Endothelial cell of umbilical vein (primary cell): ENCODE data around the gene PIM3. TPM values are rescaled to one million over a fixed set of nuclear protein-coding genes. Genes with fewer than 3 reads are reported as not detected.

Experiments used
- BruUV-seq: library from RNA; stranded (reverse); fragments of 400-500 nt; replicated peaks from 2 replicates; lab custom pipeline; 2021; lab: Mats Ljungman, UMichigan
- CTCF ChIA-PET: fragments of 300-600, 350-600 bp; sonication (Branson Sonifier 250); formaldehyde crosslinking; loops from one replicate; lab custom pipeline; 2021; ENCODE audit warnings: antibody characterized with exemption, inconsistent platforms; lab: Charles Lee
- POLR2A ChIA-PET: fragments of 300-600, 350-600 bp; sonication (Branson Sonifier 250); formaldehyde crosslinking; loops from one replicate; lab custom pipeline; 2021; ENCODE audit warnings: antibody characterized with exemption, inconsistent platforms; lab: Charles Lee
- DNase-seq: peaks from one replicate; pipeline ENCODE4 v3.0.0-alpha.2; 2011; ENCODE audit warnings: low read depth, low spot score
- FAIRE-seq: peaks from 2 replicates; lab custom pipeline; 2011; peaks lifted over from hg19 to GRCh38; lab: Jason Lieb, UNC
- H2AFZ ChIP-seq: 2 replicates; pipeline ENCODE4 v1.6.0; 2012; ENCODE audit warnings: low read depth, low read length, control low read depth, inconsistent platforms
- H3K27ac ChIP-seq: 2 replicates; pipeline ENCODE4 v1.5.1; 2011; ENCODE audit warnings: low read depth, mild to moderate bottlenecking, control low read depth, low read length, moderate library complexity; ENCODE audit not compliant: insufficient read depth
- H3K27me3 ChIP-seq, 2 experiments: 2 replicates each; pipeline versions ENCODE4 v1.6.0 to v1.6.1; 2011; ENCODE audit warnings: low read length in 2 of 2, mixed read lengths in 1 of 2; ENCODE audit not compliant: control insufficient read depth in 2 of 2, insufficient read depth in 2 of 2
- H3K36me3 ChIP-seq, 2 experiments: 2 replicates in 1 of 2; 3 replicates in 1 of 2; pipeline ENCODE4 v1.5.1; 2011; ENCODE audit warnings: low read length in 2 of 2, mild to moderate bottlenecking in 1 of 2, moderate library complexity in 1 of 2; ENCODE audit not compliant: control insufficient read depth in 2 of 2, insufficient read depth in 2 of 2; ENCODE audit errors: extremely low read depth in 1 of 2
- H3K4me1 ChIP-seq: 3 replicates; pipeline ENCODE4 v1.5.1; 2011; ENCODE audit warnings: mild to moderate bottlenecking, low read length; ENCODE audit not compliant: control insufficient read depth, insufficient read depth; ENCODE audit errors: extremely low read depth
- H3K4me2 ChIP-seq: 2 replicates; pipeline ENCODE4 v1.6.1; 2011; ENCODE audit warnings: low read length, control low read depth, mixed read lengths; ENCODE audit not compliant: insufficient read depth
- H3K4me3 ChIP-seq, 3 experiments: fragments of 200-600 bp in 1 of 3; sonication (generic), shearing (Covaris generic) in 1 of 3; replicated peaks in 1 of 3; 2 replicates each; pipeline ENCODE4 v1.5.1; 2011 to 2016; ENCODE audit warnings: control low read depth in 3 of 3, low read length in 3 of 3, mild to moderate bottlenecking in 2 of 3, inconsistent platforms in 1 of 3, low read depth in 1 of 3, moderate library complexity in 1 of 3; ENCODE audit not compliant: insufficient read depth in 1 of 3
- H3K79me2 ChIP-seq: 2 replicates; pipeline ENCODE4 v1.6.0; 2012; ENCODE audit warnings: low read length, inconsistent platforms; ENCODE audit not compliant: control insufficient read depth, insufficient read depth
- H3K9ac ChIP-seq: replicated peaks from 2 replicates; pipeline ENCODE3; 2011; ENCODE audit warnings: low read length, control low read depth; ENCODE audit not compliant: insufficient read depth; ENCODE audit errors: extremely low read depth
- H3K9me1 ChIP-seq: replicated peaks from 3 replicates; pipeline ENCODE4 v1.6.0; 2011; ENCODE audit warnings: mild to moderate bottlenecking, low read length; ENCODE audit not compliant: control insufficient read depth, insufficient read depth; ENCODE audit errors: extremely low read depth
- H3K9me3 ChIP-seq: replicated peaks from 2 replicates; pipeline ENCODE4 v1.5.1; 2012; ENCODE audit warnings: low read length, inconsistent platforms; ENCODE audit not compliant: control insufficient read depth, insufficient read depth
- H4K20me1 ChIP-seq: replicated peaks from 2 replicates; pipeline ENCODE3; 2011; ENCODE audit warnings: mild to moderate bottlenecking, low read length; ENCODE audit not compliant: control insufficient read depth, insufficient read depth; ENCODE audit errors: extremely low read depth
- EZH2 ChIP-seq: IDR thresholded peaks from 2 replicates; pipeline ENCODE4 v1.6.1; 2012; ENCODE audit warnings: borderline replicate concordance, low read depth, mild to moderate bottlenecking, moderate library complexity, low read length, inconsistent platforms; ENCODE audit not compliant: severe bottlenecking
- FOS ChIP-seq: IDR thresholded peaks from 2 replicates; pipeline ENCODE4 v1.6.1; 2011; ENCODE audit warnings: mild to moderate bottlenecking, low read length, moderate library complexity, borderline replicate concordance; ENCODE audit not compliant: insufficient read depth
- GATA2 ChIP-seq: IDR thresholded peaks from 2 replicates; pipeline ENCODE4 v1.7.0; 2011; ENCODE audit warnings: low read depth, mild to moderate bottlenecking, moderate library complexity, mixed read lengths, low read length; ENCODE audit not compliant: insufficient read length, insufficient read depth
- JUN ChIP-seq: IDR thresholded peaks from 2 replicates; pipeline ENCODE4 v1.6.1; 2011; ENCODE audit warnings: borderline replicate concordance, low read depth; ENCODE audit not compliant: insufficient read length, insufficient read depth
- MYC ChIP-seq: IDR thresholded peaks from one replicate; pipeline ENCODE4 v1.6.1; 2011; ENCODE audit warnings: mild to moderate bottlenecking, low read depth, low read length
- POLR2A ChIP-seq: IDR thresholded peaks from 2 replicates; pipeline ENCODE4 v1.6.1; 2012; ENCODE audit warnings: low read depth, mild to moderate bottlenecking, control low read depth, low read length
- POLR2AphosphoS5 ChIP-seq: IDR thresholded peaks from 2 replicates; pipeline ENCODE4 v1.6.1; 2012; ENCODE audit warnings: low read depth, mild to moderate bottlenecking, control low read depth, low read length, moderate library complexity; ENCODE audit not compliant: insufficient read depth
- dilution Hi-C: fragments of 300-500 bp; cut with MboI; formaldehyde crosslinking; loops from one replicate; pipeline ENCODE4 v1.15.0; 2019; ENCODE audit warnings: low sequenced_read_pairs; ENCODE audit not compliant: extremely low pct_ligation_motif_present
- intact Hi-C: fragments of 100-400 bp; cut with micrococcal nuclease; formaldehyde crosslinking; loops from one replicate; pipeline ENCODE4 v1.10.0; 2022
- polyA plus RNA-seq, 4 experiments: library from polyadenylated mRNA; depleted of rRNA in 3 of 4; stranded (reverse) in 3 of 4; unstranded in 1 of 4; fragments of >200 nt; gene quantifications; 2 replicates each; pipeline versions ENCODE4 v1.2.1 to v1.2.3, GENCODE V29; 2011 to 2012; ENCODE audit warnings: missing spikeins in 1 of 4
- total RNA-seq: library from RNA; stranded (reverse); gene quantifications from 2 replicates; pipeline ENCODE4 v1.2.3, GENCODE V29; 2021
- TF ChIP-seq, protein P1 (sequence below), 2 donors: IDR thresholded peaks; 1 replicate in 1 of 2; 2 replicates in 1 of 2; pipeline ENCODE4 v1.5.1; 2011; ENCODE audit warnings: low read length in 2 of 2, mild to moderate bottlenecking in 2 of 2, moderate library complexity in 2 of 2, control low read depth in 1 of 2, inconsistent platforms in 1 of 2, low read depth in 1 of 2; ENCODE audit not compliant: insufficient read depth in 1 of 2; ENCODE audit errors: extremely low read depth in 1 of 2
- TF ChIP-seq, protein P2 (sequence below): IDR thresholded peaks from 2 replicates; pipeline ENCODE4 v1.6.1; 2011; ENCODE audit not compliant: insufficient read depth, insufficient read length

PIM3 gene
- total and polyA plus RNA-seq, 2 donors (not counting 3 experiments of a cell fraction or from before 2014, with no cell fraction given): 131 to 185 TPM

DNA sequence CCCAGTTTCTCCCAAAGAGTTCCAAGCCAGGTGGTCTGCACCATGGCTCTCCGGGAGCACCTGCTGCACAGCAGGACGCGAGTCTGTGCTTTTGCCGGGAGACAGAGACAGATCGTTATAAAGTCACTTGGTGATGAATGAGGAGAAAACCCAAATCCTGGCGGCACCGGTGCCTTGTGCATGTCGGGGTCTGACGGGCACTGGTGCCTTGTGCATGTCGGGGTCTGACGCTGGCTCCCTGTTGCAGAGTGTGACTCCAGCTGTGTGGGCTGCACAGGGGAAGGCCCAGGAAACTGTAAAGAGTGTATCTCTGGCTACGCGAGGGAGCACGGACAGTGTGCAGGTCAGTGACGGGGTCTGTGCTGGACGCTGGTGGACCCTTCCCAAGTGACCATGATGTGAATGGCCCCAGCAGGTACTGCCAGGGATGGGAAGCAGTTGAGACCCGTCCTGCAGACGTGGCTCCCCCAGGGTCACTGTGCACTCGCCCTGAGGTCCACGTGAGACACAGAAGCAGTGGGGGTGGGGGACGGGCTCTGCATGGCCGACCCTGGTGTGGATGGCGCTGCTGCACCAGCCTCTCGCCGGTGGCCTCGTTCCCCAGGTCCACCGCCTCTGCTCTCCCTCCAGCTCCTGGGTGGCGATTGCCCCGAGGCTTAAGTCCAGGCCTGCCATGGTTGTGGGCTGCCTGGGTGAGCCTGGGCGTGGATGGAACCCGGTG lies 36.3 kb upstream of the PIM3 start:
- CTCF ChIA-PET: interaction anchor here (2.3 kb wide), 1 partner anchor 106 kb away, joined by 12 read pairs; no protein-coding TSS in a partner anchor
- intact Hi-C loops: no loop called here
- dilution Hi-C loops: no loop called here

More for the DNA sequence above, 36.3 kb upstream of the PIM3 start:
- H3K27me3 ChIP-seq: no peaks in the 10 kb centered on the region
- H3K79me2 ChIP-seq: no peaks in the 10 kb centered on the region
- no peak overlapping the region for H3K4me3 ChIP-seq
- no peak overlapping the region for H3K9ac ChIP-seq
- peaks cover 2 to 8% of the 10 kb centered on the region in 2 experiments for H3K36me3 ChIP-seq
- no peak overlapping the region for H2AFZ ChIP-seq
- H3K4me1 ChIP-seq: peaks cover 3% of the 10 kb centered on the region
- no peaks in the 10 kb centered on the region for H3K9me1 ChIP-seq
- FAIRE-seq: no peak
- no peak for DNase-seq
- H3K27ac ChIP-seq: no peak overlapping the region
- BruUV-seq: no TSS peak
- H3K4me2 ChIP-seq: no peak overlapping the region
- H4K20me1 ChIP-seq: no peaks in the 10 kb centered on the region
- TF ChIP-seq POLR2A: no peak
- no peak for TF ChIP-seq JUN
- no peak for TF ChIP-seq FOS
- no peak for TF ChIP-seq GATA2
- TF ChIP-seq, protein P1, sequence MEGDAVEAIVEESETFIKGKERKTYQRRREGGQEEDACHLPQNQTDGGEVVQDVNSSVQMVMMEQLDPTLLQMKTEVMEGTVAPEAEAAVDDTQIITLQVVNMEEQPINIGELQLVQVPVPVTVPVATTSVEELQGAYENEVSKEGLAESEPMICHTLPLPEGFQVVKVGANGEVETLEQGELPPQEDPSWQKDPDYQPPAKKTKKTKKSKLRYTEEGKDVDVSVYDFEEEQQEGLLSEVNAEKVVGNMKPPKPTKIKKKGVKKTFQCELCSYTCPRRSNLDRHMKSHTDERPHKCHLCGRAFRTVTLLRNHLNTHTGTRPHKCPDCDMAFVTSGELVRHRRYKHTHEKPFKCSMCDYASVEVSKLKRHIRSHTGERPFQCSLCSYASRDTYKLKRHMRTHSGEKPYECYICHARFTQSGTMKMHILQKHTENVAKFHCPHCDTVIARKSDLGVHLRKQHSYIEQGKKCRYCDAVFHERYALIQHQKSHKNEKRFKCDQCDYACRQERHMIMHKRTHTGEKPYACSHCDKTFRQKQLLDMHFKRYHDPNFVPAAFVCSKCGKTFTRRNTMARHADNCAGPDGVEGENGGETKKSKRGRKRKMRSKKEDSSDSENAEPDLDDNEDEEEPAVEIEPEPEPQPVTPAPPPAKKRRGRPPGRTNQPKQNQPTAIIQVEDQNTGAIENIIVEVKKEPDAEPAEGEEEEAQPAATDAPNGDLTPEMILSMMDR (IDR thresholded peaks at IDR 0.05; ENCODE audit: extremely low read depth in 1 of 2, insufficient read depth in 1 of 2, low read depth in 1 of 2, low read length in 2 of 2): no peak
- TF ChIP-seq MYC: no peak
- TF ChIP-seq, protein P2, sequence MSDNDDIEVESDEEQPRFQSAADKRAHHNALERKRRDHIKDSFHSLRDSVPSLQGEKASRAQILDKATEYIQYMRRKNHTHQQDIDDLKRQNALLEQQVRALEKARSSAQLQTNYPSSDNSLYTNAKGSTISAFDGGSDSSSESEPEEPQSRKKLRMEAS: no peak
- no peak for TF ChIP-seq EZH2
- TF ChIP-seq POLR2AphosphoS5: no peak
- H3K9me3 ChIP-seq: no peaks in the 10 kb centered on the region
- POLR2A ChIA-PET: no interaction called here
